Testis (tissue), 2 donors: ENCODE results near the gene YEATS4.

Experiments
- POLR2A ChIP-seq: fragments of 450-650 bp; IDR thresholded peaks from one replicate; pipeline ENCODE4 v1.6.1; 2017; ENCODE audit warnings: antibody characterized with exemption, mild to moderate bottlenecking, moderate library complexity
- TF ChIP-seq, protein P1 (sequence below), 3 experiments: fragments of 450-650 bp in 2 of 3; fragments of 200-600 bp in 1 of 3; sonication (generic) in 1 of 3; IDR thresholded peaks; one replicate each; pipeline ENCODE4 v1.5.1; 2016 to 2019; ENCODE audit warnings: antibody characterized with exemption in 3 of 3, mild to moderate bottlenecking in 2 of 3, moderate library complexity in 1 of 3

DNA sequence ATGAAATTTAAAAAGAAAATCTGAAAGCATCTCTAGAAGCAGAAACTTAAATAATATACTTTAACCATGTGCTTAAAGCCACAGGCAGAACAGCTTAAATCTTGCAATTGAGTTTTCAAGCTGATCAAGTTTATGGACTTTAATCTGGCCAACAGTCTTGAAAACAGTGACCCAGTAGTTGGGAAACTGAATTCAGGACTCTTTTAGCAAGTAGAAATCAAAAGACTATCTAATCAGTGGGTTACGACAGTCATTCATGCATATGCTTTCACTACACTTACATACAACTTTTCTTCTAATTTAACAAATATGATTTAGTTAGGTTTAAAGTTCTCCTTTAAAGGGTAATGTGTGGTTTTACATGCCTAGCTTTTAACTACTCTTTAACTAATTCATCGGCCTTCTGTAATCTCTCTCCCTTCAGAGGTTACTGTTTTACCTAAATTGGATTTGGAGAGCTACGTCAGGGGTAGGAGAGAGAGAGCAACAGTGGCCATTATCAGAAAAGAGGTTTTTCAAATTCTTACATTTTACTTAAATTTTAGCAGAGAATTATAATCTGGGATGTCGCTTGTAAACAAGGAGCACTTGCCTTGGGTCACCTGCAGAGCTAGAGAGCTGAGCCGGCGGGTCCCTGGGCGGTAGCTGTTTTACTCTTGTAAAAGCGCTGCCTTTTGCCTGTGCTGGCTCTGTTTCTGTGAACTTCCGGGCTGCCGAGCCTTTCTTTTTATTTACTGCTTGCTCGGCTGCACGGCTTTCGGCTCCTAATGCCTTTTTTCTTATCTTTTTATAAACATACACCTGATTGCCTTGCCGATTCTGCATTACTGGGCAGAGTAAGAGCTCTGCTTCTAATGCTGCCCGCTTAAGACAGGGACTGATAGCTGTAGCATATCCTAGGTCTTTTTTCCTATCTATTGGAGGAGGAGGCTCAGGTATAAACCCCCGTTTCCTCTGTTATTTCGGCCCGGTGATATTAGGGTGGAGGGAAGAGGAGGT lies 28.8 kb upstream of the YEATS4 start:
- TF ChIP-seq, protein P1, sequence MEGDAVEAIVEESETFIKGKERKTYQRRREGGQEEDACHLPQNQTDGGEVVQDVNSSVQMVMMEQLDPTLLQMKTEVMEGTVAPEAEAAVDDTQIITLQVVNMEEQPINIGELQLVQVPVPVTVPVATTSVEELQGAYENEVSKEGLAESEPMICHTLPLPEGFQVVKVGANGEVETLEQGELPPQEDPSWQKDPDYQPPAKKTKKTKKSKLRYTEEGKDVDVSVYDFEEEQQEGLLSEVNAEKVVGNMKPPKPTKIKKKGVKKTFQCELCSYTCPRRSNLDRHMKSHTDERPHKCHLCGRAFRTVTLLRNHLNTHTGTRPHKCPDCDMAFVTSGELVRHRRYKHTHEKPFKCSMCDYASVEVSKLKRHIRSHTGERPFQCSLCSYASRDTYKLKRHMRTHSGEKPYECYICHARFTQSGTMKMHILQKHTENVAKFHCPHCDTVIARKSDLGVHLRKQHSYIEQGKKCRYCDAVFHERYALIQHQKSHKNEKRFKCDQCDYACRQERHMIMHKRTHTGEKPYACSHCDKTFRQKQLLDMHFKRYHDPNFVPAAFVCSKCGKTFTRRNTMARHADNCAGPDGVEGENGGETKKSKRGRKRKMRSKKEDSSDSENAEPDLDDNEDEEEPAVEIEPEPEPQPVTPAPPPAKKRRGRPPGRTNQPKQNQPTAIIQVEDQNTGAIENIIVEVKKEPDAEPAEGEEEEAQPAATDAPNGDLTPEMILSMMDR (IDR thresholded peaks at IDR 0.05), result no peak
- TF ChIP-seq POLR2A, result no peak
